C4-2B (cell line): ENCODE data around the gene FEZF2.

ENCODE experiments used
- ZFX ChIP-seq: fragments of 450-650 bp; IDR thresholded peaks from 2 replicates; pipeline ENCODE4 v1.6.1; 2017
- TF ChIP-seq, protein P1 (sequence below): fragments of 450-650 bp; conservative IDR thresholded peaks from 2 replicates; pipeline ENCODE4 v1.5.1; 2017; ENCODE audit warnings: mild to moderate bottlenecking

DNA sequence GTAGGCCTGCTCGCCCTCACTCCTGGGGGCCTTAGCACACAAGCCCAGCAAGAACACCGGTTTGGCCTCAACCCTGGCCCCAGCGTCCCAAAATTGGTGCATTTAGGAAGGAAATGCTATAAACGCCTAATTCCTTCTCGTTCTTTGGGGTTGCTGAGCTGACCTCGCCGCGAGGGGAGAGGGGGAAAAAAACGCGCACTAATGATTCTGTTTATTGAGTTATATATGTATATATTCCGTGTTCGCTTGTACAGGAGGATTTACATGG, 3.9 kb downstream of the FEZF2 start:
- TF ChIP-seq, protein P1, sequence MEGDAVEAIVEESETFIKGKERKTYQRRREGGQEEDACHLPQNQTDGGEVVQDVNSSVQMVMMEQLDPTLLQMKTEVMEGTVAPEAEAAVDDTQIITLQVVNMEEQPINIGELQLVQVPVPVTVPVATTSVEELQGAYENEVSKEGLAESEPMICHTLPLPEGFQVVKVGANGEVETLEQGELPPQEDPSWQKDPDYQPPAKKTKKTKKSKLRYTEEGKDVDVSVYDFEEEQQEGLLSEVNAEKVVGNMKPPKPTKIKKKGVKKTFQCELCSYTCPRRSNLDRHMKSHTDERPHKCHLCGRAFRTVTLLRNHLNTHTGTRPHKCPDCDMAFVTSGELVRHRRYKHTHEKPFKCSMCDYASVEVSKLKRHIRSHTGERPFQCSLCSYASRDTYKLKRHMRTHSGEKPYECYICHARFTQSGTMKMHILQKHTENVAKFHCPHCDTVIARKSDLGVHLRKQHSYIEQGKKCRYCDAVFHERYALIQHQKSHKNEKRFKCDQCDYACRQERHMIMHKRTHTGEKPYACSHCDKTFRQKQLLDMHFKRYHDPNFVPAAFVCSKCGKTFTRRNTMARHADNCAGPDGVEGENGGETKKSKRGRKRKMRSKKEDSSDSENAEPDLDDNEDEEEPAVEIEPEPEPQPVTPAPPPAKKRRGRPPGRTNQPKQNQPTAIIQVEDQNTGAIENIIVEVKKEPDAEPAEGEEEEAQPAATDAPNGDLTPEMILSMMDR: no peak
- TF ChIP-seq ZFX: no peak
